Upper lobe of right lung (tissue), 1 donor: ENCODE results near the gene ANKRD31. TPM values are rescaled to one million over a fixed set of nuclear protein-coding genes. Genes with fewer than 3 reads are reported as not detected.

ENCODE experiments used
- ATAC-seq: fragments of 200-7000 bp; cut with Tn5 transposase; one replicate; pipeline ENCODE4 v1.9.1; 2020; ENCODE audit warnings: mild to moderate bottlenecking, moderate library complexity
- DNase-seq: peaks from one replicate; pipeline ENCODE4 v3.0.0-alpha.2; 2020
- H3K27ac ChIP-seq: fragments of 200-600 bp; one replicate; pipeline ENCODE4 v1.8.0; 2022
- H3K27me3 ChIP-seq: fragments of 200-600 bp; one replicate; pipeline ENCODE4 v1.8.0; 2022; ENCODE audit warnings: mild to moderate bottlenecking
- H3K36me3 ChIP-seq: fragments of 200-600 bp; one replicate; pipeline ENCODE4 v1.8.0; 2022
- H3K4me1 ChIP-seq: fragments of 200-600 bp; one replicate; pipeline ENCODE4 v1.8.0; 2022
- H3K4me3 ChIP-seq: fragments of 200-600 bp; one replicate; pipeline ENCODE4 v1.8.0; 2022; ENCODE audit warnings: mild to moderate bottlenecking
- H3K9me3 ChIP-seq: fragments of 200-600 bp; one replicate; pipeline ENCODE4 v1.8.0; 2022
- CTCF ChIP-seq: fragments of 200-600 bp; IDR thresholded peaks from one replicate; pipeline ENCODE4 v1.8.0; 2022; ENCODE audit warnings: antibody characterized with exemption
- intact Hi-C: fragments of 100-400 bp; cut with DNase I; formaldehyde crosslinking; loops from one replicate; pipeline ENCODE4 v1.11.0; 2022
- total RNA-seq: library from RNA; stranded (reverse); fragmentation: NEBNext Ultra II Directional; extraction: Animal tissue kit (Norgen Biotek cat#: 25700); gene quantifications from one replicate; pipeline ENCODE4 v1.2.1, GENCODE V29; 2021
- donor health status: DM: no; HTN: yes; CAD: no; lungs with severe emphysema.

Gene ANKRD31
- total RNA-seq, 1 donor from 2014 or later, result 0.14 TPM

GRCh38 chr5:75053054-75053303 lies 183.7 kb downstream of the ANKRD31 start:
- H3K4me1 ChIP-seq, result peaks cover 18% of the 10 kb centered on the region
- H3K36me3 ChIP-seq, result no peaks in the 10 kb centered on the region
- no peaks in the 10 kb centered on the region for H3K9me3 ChIP-seq
- peak overlapping the region; percentile 89 for H3K27ac ChIP-seq
- H3K27me3 ChIP-seq, result no peaks in the 10 kb centered on the region
- ATAC-seq (no peak), DNase-seq (no peak)
- no peak for TF ChIP-seq CTCF
- H3K4me3 ChIP-seq, result peak overlapping the region; percentile 81
- intact Hi-C loops, result no loop called here

- Histone ChIP-seq H3K27me3 (no peaks in the 10 kb centered on the region), H3K4me1 (peaks cover 18% of the 10 kb centered on the region), H3K9me3 (no peaks in the 10 kb centered on the region), H3K4me3 (peak within 1 kb of the TSS; percentile 81), H3K36me3 (no peaks in the 10 kb centered on the region), H3K27ac (peak within 1 kb of the TSS; percentile 89)
- no peak for TF ChIP-seq CTCF
- peak; percentile 65 for ATAC-seq
- intact Hi-C loops, result no loop called here
- DNase-seq, result peak; percentile 84
These were observed 184.3 kb downstream of the ANKRD31 start, which contains the start of gene GCNT4 for GRCh38 chr5:75052192-75053053. Gene GCNT4 (minus strand): TSS chr5:75052558. CDS start chr5:75030037, 22,521 bp downstream.

GRCh38 chr5:75051217-75051751 lies 185.4 kb downstream of the ANKRD31 start:
- Histone ChIP-seq H3K9me3 (no peaks in the 10 kb centered on the region), H3K27ac (no peak overlapping the region), H3K4me3 (peak overlapping the region; percentile 81), H3K36me3 (no peaks in the 10 kb centered on the region), H3K27me3 (no peaks in the 10 kb centered on the region), H3K4me1 (peaks cover 18% of the 10 kb centered on the region)
- DNase-seq (no peak), ATAC-seq (no peak)
- intact Hi-C loops, result no loop called here
- TF ChIP-seq CTCF, result no peak

GRCh38 chr5:75050415-75050814 lies 186.3 kb downstream of the ANKRD31 start:
- ATAC-seq, result no peak
- no peaks in the 10 kb centered on the region for H3K9me3 ChIP-seq
- H3K27me3 ChIP-seq, result no peaks in the 10 kb centered on the region
- H3K27ac ChIP-seq, result no peak overlapping the region
- peak; percentile 8 for TF ChIP-seq CTCF
- DNase-seq, result no peak
- intact Hi-C loops, result no loop called here
- H3K4me3 ChIP-seq, result no peak overlapping the region
- no peaks in the 10 kb centered on the region for H3K36me3 ChIP-seq
- peaks cover 18% of the 10 kb centered on the region for H3K4me1 ChIP-seq

GRCh38 chr5:75049456-75050351 lies 187.0 kb downstream of the ANKRD31 start:
- DNase-seq (no peak), ATAC-seq (peak; percentile 69)
- Histone ChIP-seq H3K4me3 (no peak overlapping the region), H3K4me1 (peaks cover 18% of the 10 kb centered on the region), H3K27ac (no peak overlapping the region), H3K36me3 (no peaks in the 10 kb centered on the region), H3K27me3 (no peaks in the 10 kb centered on the region), H3K9me3 (no peaks in the 10 kb centered on the region)
- TF ChIP-seq CTCF, result peak; percentile 70
- intact Hi-C loops, result no loop called here
